ENCODE measurements around the gene STAT2.

- TF ChIP-seq CTCF (conservative IDR thresholded peaks at IDR 0.05) (no peak), EZH2 (IDR thresholded peaks at IDR 0.05; ENCODE audit: low read depth) (no peak)
Measured at GRCh38 chr12:56387152-56387736, 27.3 kb upstream of the STAT2 start.

Measured in PC-9 (cell line).